HEK293 (cell line): ENCODE measurements around the gene COG8.

Source experiments
- CTCF ChIA-PET: fragments of 350-600 bp; formaldehyde crosslinking; extraction: SDS; loops from one replicate; lab custom pipeline; 2021; ENCODE audit warnings: antibody characterized with exemption; lab: Yijun Ruan, JAX
- POLR2A ChIA-PET: fragments of 300-600 bp; formaldehyde crosslinking; extraction: SDS; loops from one replicate; lab custom pipeline; 2020; ENCODE audit warnings: antibody characterized with exemption, inconsistent platforms; lab: Yijun Ruan, JAX
- H3K27ac ChIP-seq: fragments of 200-500 bp; sonication (Bioruptor generic); 2 replicates; pipeline ENCODE4 v1.5.1; 2014; ENCODE audit warnings: low read depth, low read length, control low read depth, inconsistent platforms; ENCODE audit errors: extremely low read depth
- H3K36me3 ChIP-seq, 2 experiments: fragments of 200-500 bp in 1 of 2; sonication (Bioruptor generic) in 1 of 2; 1 replicate in 1 of 2; 2 replicates in 1 of 2; pipeline ENCODE4 v1.5.1; 2014 to 2017; ENCODE audit warnings: inconsistent platforms in 2 of 2, low read length in 2 of 2; ENCODE audit not compliant: control insufficient read depth in 2 of 2, insufficient read depth in 1 of 2
- H3K4me1 ChIP-seq: fragments of 200-500 bp; sonication (Bioruptor generic); 2 replicates; pipeline ENCODE4 v1.5.1; 2014; ENCODE audit warnings: mild to moderate bottlenecking, low read length, inconsistent platforms; ENCODE audit not compliant: control insufficient read depth, insufficient read depth
- H3K4me3 ChIP-seq: 2 replicates; pipeline ENCODE4 v1.5.1; 2011; ENCODE audit warnings: low read depth, mild to moderate bottlenecking, control low read depth, low read length, moderate library complexity
- H3K9me3 ChIP-seq: fragments of 200-500 bp; sonication (Bioruptor generic); 2 replicates; pipeline ENCODE4 v1.5.1; 2014; ENCODE audit warnings: low read depth, low read length, inconsistent platforms; ENCODE audit not compliant: control insufficient read depth, insufficient read depth
- BCL6B ChIP-seq: fragments of 450-650 bp; formaldehyde crosslinking; IDR thresholded peaks from 2 replicates; pipeline ENCODE4 v1.5.1; 2017; ENCODE audit warnings: missing biosample characterization, missing genetic modification characterization
- EGR2 ChIP-seq: fragments of 450-650 bp; formaldehyde crosslinking; IDR thresholded peaks from 2 replicates; pipeline ENCODE4 v1.5.1; 2016; ENCODE audit warnings: low read depth, missing biosample characterization, missing genetic modification characterization
- GLIS1 ChIP-seq: fragments of 450-650 bp; formaldehyde crosslinking; IDR thresholded peaks from 2 replicates; pipeline ENCODE4 v1.5.1; 2016; ENCODE audit warnings: missing biosample characterization, missing genetic modification characterization
- GLIS2 ChIP-seq: fragments of 450-650 bp; formaldehyde crosslinking; IDR thresholded peaks from 2 replicates; pipeline ENCODE4 v1.5.1; 2016; ENCODE audit warnings: missing biosample characterization, missing genetic modification characterization
- IKZF3 ChIP-seq: fragments of 450-650 bp; IDR thresholded peaks from 2 replicates; pipeline ENCODE4 v1.5.0; 2018; ENCODE audit warnings: missing biosample characterization, mild to moderate bottlenecking, missing genetic modification characterization, moderate library complexity
- INSM2 ChIP-seq: fragments of 450-650 bp; formaldehyde crosslinking; IDR thresholded peaks from 2 replicates; pipeline ENCODE4 v1.5.1; 2016; ENCODE audit warnings: missing biosample characterization, missing genetic modification characterization
- OVOL3 ChIP-seq: fragments of 450-650 bp; formaldehyde crosslinking; IDR thresholded peaks from 2 replicates; pipeline ENCODE4 v1.5.1; 2016; ENCODE audit warnings: missing biosample characterization, missing genetic modification characterization
- SP3 ChIP-seq: fragments of 450-650 bp; formaldehyde crosslinking; IDR thresholded peaks from 2 replicates; pipeline ENCODE4 v1.5.1; 2016; ENCODE audit warnings: missing biosample characterization, missing genetic modification characterization
- WT1 ChIP-seq: fragments of 450-650 bp; formaldehyde crosslinking; IDR thresholded peaks from 2 replicates; pipeline ENCODE4 v1.5.1; 2016; ENCODE audit warnings: missing biosample characterization, missing genetic modification characterization
- ZEB2 ChIP-seq: fragments of 450-650 bp; formaldehyde crosslinking; IDR thresholded peaks from 2 replicates; pipeline ENCODE4 v1.5.1; 2016; ENCODE audit warnings: missing biosample characterization, missing genetic modification characterization
- ZFHX2 ChIP-seq: fragments of 450-650 bp; formaldehyde crosslinking; conservative IDR thresholded peaks from 2 replicates; pipeline ENCODE4 v1.5.1; 2016; ENCODE audit warnings: missing biosample characterization, missing genetic modification characterization
- ZNF112 ChIP-seq: fragments of 450-650 bp; formaldehyde crosslinking; IDR thresholded peaks from 2 replicates; pipeline ENCODE4 v1.5.0; 2017; ENCODE audit warnings: missing biosample characterization, missing genetic modification characterization
- ZNF114 ChIP-seq: fragments of 450-650 bp; formaldehyde crosslinking; IDR thresholded peaks from 2 replicates; pipeline ENCODE4 v1.5.0; 2017; ENCODE audit warnings: missing biosample characterization, missing genetic modification characterization
- ZNF2 ChIP-seq: fragments of 450-650 bp; formaldehyde crosslinking; IDR thresholded peaks from 2 replicates; pipeline ENCODE4 v1.5.1; 2016; ENCODE audit warnings: missing biosample characterization, missing genetic modification characterization
- ZNF24 ChIP-seq: fragments of 450-650 bp; formaldehyde crosslinking; IDR thresholded peaks from 2 replicates; pipeline ENCODE4 v1.5.1; 2016; ENCODE audit warnings: missing biosample characterization, missing genetic modification characterization
- ZNF280D ChIP-seq: fragments of 450-650 bp; formaldehyde crosslinking; IDR thresholded peaks from 2 replicates; pipeline ENCODE4 v1.5.1; 2016; ENCODE audit warnings: missing biosample characterization, missing genetic modification characterization
- ZNF292 ChIP-seq: fragments of 450-650 bp; formaldehyde crosslinking; IDR thresholded peaks from 2 replicates; pipeline ENCODE4 v1.5.1; 2016; ENCODE audit warnings: low read depth, missing biosample characterization, missing genetic modification characterization, borderline replicate concordance
- ZNF311 ChIP-seq: fragments of 450-650 bp; formaldehyde crosslinking; IDR thresholded peaks from 2 replicates; pipeline ENCODE4 v1.5.1; 2017; ENCODE audit warnings: missing biosample characterization, missing genetic modification characterization, borderline replicate concordance
- ZNF341 ChIP-seq: fragments of 450-650 bp; formaldehyde crosslinking; IDR thresholded peaks from 2 replicates; pipeline ENCODE4; 2016; ENCODE audit warnings: low read depth, missing biosample characterization, missing genetic modification characterization
- ZNF629 ChIP-seq: fragments of 450-650 bp; formaldehyde crosslinking; IDR thresholded peaks from 2 replicates; pipeline ENCODE4 v1.5.1; 2017; ENCODE audit warnings: missing biosample characterization, missing genetic modification characterization
- ZNF654 ChIP-seq: fragments of 450-650 bp; formaldehyde crosslinking; IDR thresholded peaks from 2 replicates; pipeline ENCODE4 v1.5.1; 2016; ENCODE audit warnings: low read depth, missing biosample characterization, missing genetic modification characterization
- ZNF677 ChIP-seq: fragments of 450-650 bp; IDR thresholded peaks from 2 replicates; pipeline ENCODE4 v1.5.0; 2018; ENCODE audit warnings: missing biosample characterization, mild to moderate bottlenecking, missing genetic modification characterization, moderate library complexity
- ZSCAN16 ChIP-seq: fragments of 450-650 bp; formaldehyde crosslinking; IDR thresholded peaks from 2 replicates; pipeline ENCODE4 v1.5.1; 2016; ENCODE audit warnings: missing biosample characterization, missing genetic modification characterization
- ZSCAN23 ChIP-seq: fragments of 450-650 bp; formaldehyde crosslinking; IDR thresholded peaks from 2 replicates; pipeline ENCODE4 v1.5.1; 2016; ENCODE audit warnings: missing biosample characterization, missing genetic modification characterization
- ZXDB ChIP-seq: fragments of 450-650 bp; formaldehyde crosslinking; IDR thresholded peaks from 2 replicates; pipeline ENCODE4 v1.5.1; 2016; ENCODE audit warnings: missing biosample characterization, missing genetic modification characterization
- TF ChIP-seq, protein P1 (sequence below): fragments of 450-650 bp; formaldehyde crosslinking; IDR thresholded peaks from 2 replicates; pipeline ENCODE4 v1.5.1; 2016; ENCODE audit warnings: missing biosample characterization, missing genetic modification characterization
- TF ChIP-seq, protein P2 (sequence below): fragments of 450-650 bp; formaldehyde crosslinking; IDR thresholded peaks from 2 replicates; pipeline ENCODE4 v1.5.1; 2016; ENCODE audit warnings: missing biosample characterization, missing genetic modification characterization

Gene COG8

DNA sequence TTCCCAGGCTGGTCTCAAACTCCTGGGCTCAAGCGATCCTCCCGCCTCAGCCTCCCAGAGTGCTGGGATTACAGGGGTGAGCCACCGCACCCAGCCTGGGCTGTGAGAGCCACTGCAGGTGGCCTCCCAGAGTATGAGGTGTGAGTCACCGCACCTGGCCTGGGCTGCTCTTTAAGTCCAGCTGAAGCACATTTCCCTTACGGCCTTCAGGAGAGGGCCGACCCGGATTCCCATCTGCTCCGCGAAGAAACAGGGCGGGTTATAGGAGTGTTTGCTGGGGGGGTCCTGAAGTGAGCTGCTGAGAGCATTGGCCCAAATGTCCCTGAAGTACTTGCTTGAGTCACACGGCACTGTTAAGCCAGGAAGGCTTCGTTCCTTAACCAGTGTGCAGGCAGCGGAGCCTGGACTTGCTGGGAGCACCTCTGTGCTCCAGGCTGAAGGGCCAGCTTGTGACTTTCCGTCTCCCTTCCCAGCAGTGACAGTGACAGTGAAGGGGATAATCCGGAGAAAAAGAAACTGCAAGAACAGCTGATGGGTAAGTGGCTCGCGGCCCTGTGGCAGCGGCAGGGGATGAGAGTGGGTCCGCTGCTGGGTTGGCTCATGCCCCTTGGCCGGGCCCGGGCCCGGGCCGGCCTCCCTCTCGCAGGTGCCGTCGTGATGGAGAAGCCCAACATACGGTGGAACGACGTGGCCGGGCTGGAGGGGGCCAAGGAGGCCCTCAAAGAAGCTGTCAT, 21.0 kb downstream of the COG8 start:
- CTCF ChIA-PET = interaction anchor here (0.6 to 0.7 kb wide), 4 partner anchors 23 to 133 kb away, joined by 3 to 5 read pairs (median 4); no protein-coding TSS in a partner anchor

GRCh38 chr16:69316595-69317034, 22.7 kb downstream of the COG8 start:
- H3K36me3 ChIP-seq = peaks cover 14 to 81% of the 10 kb centered on the region in 2 experiments; a peak in 2 of 3 replicates
- ChIA-PET CTCF (no interaction called here), POLR2A (no interaction called here)

More for the DNA sequence above, 21.0 kb downstream of the COG8 start:
- Histone ChIP-seq H3K27ac (no peak overlapping the region), H3K9me3 (no peaks in the 10 kb centered on the region), H3K4me1 (no peaks in the 10 kb centered on the region)
- peak; percentile 40; the same call in 1 of the 2 replicates for TF ChIP-seq GLIS1
- TF ChIP-seq, protein P1, sequence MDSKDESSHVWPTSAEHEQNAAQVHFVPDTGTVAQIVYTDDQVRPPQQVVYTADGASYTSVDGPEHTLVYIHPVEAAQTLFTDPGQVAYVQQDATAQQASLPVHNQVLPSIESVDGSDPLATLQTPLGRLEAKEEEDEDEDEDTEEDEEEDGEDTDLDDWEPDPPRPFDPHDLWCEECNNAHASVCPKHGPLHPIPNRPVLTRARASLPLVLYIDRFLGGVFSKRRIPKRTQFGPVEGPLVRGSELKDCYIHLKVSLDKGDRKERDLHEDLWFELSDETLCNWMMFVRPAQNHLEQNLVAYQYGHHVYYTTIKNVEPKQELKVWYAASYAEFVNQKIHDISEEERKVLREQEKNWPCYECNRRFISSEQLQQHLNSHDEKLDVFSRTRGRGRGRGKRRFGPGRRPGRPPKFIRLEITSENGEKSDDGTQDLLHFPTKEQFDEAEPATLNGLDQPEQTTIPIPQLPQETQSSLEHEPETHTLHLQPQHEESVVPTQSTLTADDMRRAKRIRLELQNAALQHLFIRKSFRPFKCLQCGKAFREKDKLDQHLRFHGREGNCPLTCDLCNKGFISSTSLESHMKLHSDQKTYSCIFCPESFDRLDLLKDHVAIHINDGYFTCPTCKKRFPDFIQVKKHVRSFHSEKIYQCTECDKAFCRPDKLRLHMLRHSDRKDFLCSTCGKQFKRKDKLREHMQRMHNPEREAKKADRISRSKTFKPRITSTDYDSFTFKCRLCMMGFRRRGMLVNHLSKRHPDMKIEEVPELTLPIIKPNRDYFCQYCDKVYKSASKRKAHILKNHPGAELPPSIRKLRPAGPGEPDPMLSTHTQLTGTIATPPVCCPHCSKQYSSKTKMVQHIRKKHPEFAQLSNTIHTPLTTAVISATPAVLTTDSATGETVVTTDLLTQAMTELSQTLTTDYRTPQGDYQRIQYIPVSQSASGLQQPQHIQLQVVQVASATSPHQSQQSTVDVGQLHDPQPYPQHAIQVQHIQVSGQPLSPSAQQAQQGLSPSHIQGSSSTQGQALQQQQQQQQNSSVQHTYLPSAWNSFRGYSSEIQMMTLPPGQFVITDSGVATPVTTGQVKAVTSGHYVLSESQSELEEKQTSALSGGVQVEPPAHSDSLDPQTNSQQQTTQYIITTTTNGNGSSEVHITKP (tag by site-specific recombination) = no peak
- TF ChIP-seq ZNF677 = peak; percentile 72
- no peak for TF ChIP-seq ZFHX2 (tag by site-specific recombination)
- TF ChIP-seq ZNF112 (tag by site-specific recombination) = no peak
- TF ChIP-seq ZNF24 (tag by site-specific recombination) = no peak
- TF ChIP-seq ZNF341 = no peak
- 0 out of 2 replicates have a peak, but pooled peaks have one; percentile 14 for TF ChIP-seq GLIS2 (tag by site-specific recombination)
- TF ChIP-seq, all 188 proteins: peak for 3
- H3K36me3 ChIP-seq = peaks cover 17 to 94% of the 10 kb centered on the region in 2 experiments; a peak in 2 of 3 replicates
- H3K4me3 ChIP-seq = no peak overlapping the region
- POLR2A ChIA-PET = interaction anchor here (1.0 kb wide), 1 partner anchor 9 kb away, joined by 8 read pairs; no protein-coding TSS in a partner anchor

More at GRCh38 chr16:69316595-69317034, 22.7 kb downstream of the COG8 start:
- no peak for TF ChIP-seq WT1
- no peak for TF ChIP-seq ZNF292
- TF ChIP-seq ZSCAN23 (tag by site-specific recombination) = no peak
- TF ChIP-seq ZEB2 (tag by site-specific recombination) = no peak
- no peak for TF ChIP-seq ZNF654 (tag by site-specific recombination)
- TF ChIP-seq OVOL3 (tag by site-specific recombination) = no peak
- no peak for TF ChIP-seq SP3 (tag by site-specific recombination)
- TF ChIP-seq ZNF114 = no peak
- no peak for TF ChIP-seq ZNF2 (tag by site-specific recombination)
- no peak for TF ChIP-seq ZNF629 (tag by site-specific recombination)
- TF ChIP-seq EGR2 (tag by site-specific recombination) = no peak
- no peak for TF ChIP-seq BCL6B (tag by site-specific recombination)
- no peak for TF ChIP-seq ZSCAN16
- TF ChIP-seq, protein P2, sequence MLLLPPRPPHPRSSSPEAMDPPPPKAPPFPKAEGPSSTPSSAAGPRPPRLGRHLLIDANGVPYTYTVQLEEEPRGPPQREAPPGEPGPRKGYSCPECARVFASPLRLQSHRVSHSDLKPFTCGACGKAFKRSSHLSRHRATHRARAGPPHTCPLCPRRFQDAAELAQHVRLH (tag by site-specific recombination) = no peak
- TF ChIP-seq ZNF280D = no peak
- no peak for TF ChIP-seq INSM2 (tag by site-specific recombination)
- TF ChIP-seq ZXDB (tag by site-specific recombination) = no peak
- no peak for TF ChIP-seq IKZF3 (tag by site-specific recombination)
- TF ChIP-seq ZNF311 (tag by site-specific recombination) = no peak
- TF ChIP-seq, all 188 proteins: peak for 0
- Histone ChIP-seq H3K27ac (no peak overlapping the region), H3K4me1 (no peaks in the 10 kb centered on the region), H3K9me3 (no peaks in the 10 kb centered on the region), H3K4me3 (no peak overlapping the region)
